ENCODE measurements around the gene SIPA1L3.
A peak's percentile ranks its signal among the peaks of the same experiment; 100 is the strongest.
"Not testable (repeated sequence)": the region's sequence is repeated elsewhere in the genome, so short reads cannot be mapped to it uniquely, and the experiment has no call there.

The SIPA1L3 gene

GRCh38 chr19:38221421-38221820, 314.4 kb downstream of the SIPA1L3 start:
- CTCF ChIA-PET, result interaction anchor here (1.0 kb wide), 1 partner anchor 323 kb away, joined by 3 read pairs; no protein-coding TSS in a partner anchor
- POLR2A ChIA-PET (ENCODE audit: low non-redundant PET), result no interaction called here
- no peak for DNase-seq (ENCODE audit: low spot score)
- peak overlapping the region; percentile 57 for H3K27ac ChIP-seq
- no peak for TF ChIP-seq CTCF (conservative IDR thresholded peaks at IDR 0.05; ENCODE audit: low read depth)

- CTCF ChIA-PET, result interaction anchor here (1.0 kb wide), 1 partner anchor 324 kb away, joined by 3 read pairs; no protein-coding TSS in a partner anchor
- POLR2A ChIA-PET (ENCODE audit: low non-redundant PET), result no interaction called here
- no peak for TF ChIP-seq CTCF (conservative IDR thresholded peaks at IDR 0.05; ENCODE audit: low read depth)
- DNase-seq (ENCODE audit: low spot score), result no peak
- H3K27ac ChIP-seq, result peak overlapping the region; percentile 57
Observed at GRCh38 chr19:38221919-38222830, 315.2 kb downstream of the SIPA1L3 start.

- DNase-seq (ENCODE audit: low spot score), result no peak
- CTCF ChIA-PET, result no interaction called here
Observed at GRCh38 chr19:38223119-38223523, 316.1 kb downstream of the SIPA1L3 start.

GRCh38 chr19:38223617-38224013, 316.6 kb downstream of the SIPA1L3 start:
- DNase-seq (ENCODE audit: low spot score), result no peak
- no peak for TF ChIP-seq CTCF (conservative IDR thresholded peaks at IDR 0.05; ENCODE audit: low read depth)
- CTCF ChIA-PET, result no interaction called here
- peak overlapping the region; percentile 72 for H3K27ac ChIP-seq
- POLR2A ChIA-PET (ENCODE audit: low non-redundant PET), result no interaction called here

More at GRCh38 chr19:38223119-38223523, 316.1 kb downstream of the SIPA1L3 start:
- no peak overlapping the region for H3K27ac ChIP-seq
- TF ChIP-seq CTCF (conservative IDR thresholded peaks at IDR 0.05; ENCODE audit: low read depth), result no peak
- POLR2A ChIA-PET (ENCODE audit: low non-redundant PET), result no interaction called here

- H3K27ac ChIP-seq, result peak within 1 kb of the TSS; percentile 72
- ChIA-PET POLR2A (ENCODE audit: low non-redundant PET) (no interaction called here), CTCF (interaction anchor here (0.6 to 0.7 kb wide), 2 partner anchors 26 to 298 kb away, joined by 3 to 6 read pairs; no protein-coding TSS in a partner anchor)
- DNase-seq (ENCODE audit: low spot score), result peak; percentile 90
- peak; percentile 25; the same call in 1 of the 2 replicates for TF ChIP-seq CTCF (conservative IDR thresholded peaks at IDR 0.05; ENCODE audit: low read depth)
Observed at GRCh38 chr19:38224014-38224862, 317.2 kb downstream of the SIPA1L3 start, which contains the start of gene DPF1. TSS of gene DPF1 (minus strand) at chr19:38224222. CDS start at chr19:38224142, 80 bp downstream.

- DNase-seq (ENCODE audit: low spot score); POLR2A ChIA-PET (ENCODE audit: low non-redundant PET): not testable (repeated sequence)
- CTCF ChIA-PET, result interaction anchor here (0.6 to 1.3 kb wide), 4 partner anchors 25 to 323 kb away, joined by 3 to 8 read pairs (median 5); no protein-coding TSS in a partner anchor
- H3K27ac ChIP-seq, result peak overlapping the region; percentile 72
Observed at GRCh38 chr19:38224863-38225218, 317.8 kb downstream of the SIPA1L3 start.

Measured in RWPE1 (cell line).